A549 treated with GW870086 at 1 μM for 4 hours (cell line): ENCODE results near the gene POMP. TPM values are rescaled to one million over a fixed set of nuclear protein-coding genes. Genes with fewer than 3 reads are reported as not detected.

Source experiments
- total RNA-seq: library from RNA; stranded (reverse); fragments of 200-300 nt; extraction: Qiagen RNA extraction; gene quantifications from 5 replicates; pipeline ENCODE4 v1.2.3, GENCODE V29; 2022; ENCODE audit warnings: low read depth

Gene POMP, protein sequence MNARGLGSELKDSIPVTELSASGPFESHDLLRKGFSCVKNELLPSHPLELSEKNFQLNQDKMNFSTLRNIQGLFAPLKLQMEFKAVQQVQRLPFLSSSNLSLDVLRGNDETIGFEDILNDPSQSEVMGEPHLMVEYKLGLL
- 115 to 124 TPM (median 119 TPM) in 5 replicates for total RNA-seq

DNA sequence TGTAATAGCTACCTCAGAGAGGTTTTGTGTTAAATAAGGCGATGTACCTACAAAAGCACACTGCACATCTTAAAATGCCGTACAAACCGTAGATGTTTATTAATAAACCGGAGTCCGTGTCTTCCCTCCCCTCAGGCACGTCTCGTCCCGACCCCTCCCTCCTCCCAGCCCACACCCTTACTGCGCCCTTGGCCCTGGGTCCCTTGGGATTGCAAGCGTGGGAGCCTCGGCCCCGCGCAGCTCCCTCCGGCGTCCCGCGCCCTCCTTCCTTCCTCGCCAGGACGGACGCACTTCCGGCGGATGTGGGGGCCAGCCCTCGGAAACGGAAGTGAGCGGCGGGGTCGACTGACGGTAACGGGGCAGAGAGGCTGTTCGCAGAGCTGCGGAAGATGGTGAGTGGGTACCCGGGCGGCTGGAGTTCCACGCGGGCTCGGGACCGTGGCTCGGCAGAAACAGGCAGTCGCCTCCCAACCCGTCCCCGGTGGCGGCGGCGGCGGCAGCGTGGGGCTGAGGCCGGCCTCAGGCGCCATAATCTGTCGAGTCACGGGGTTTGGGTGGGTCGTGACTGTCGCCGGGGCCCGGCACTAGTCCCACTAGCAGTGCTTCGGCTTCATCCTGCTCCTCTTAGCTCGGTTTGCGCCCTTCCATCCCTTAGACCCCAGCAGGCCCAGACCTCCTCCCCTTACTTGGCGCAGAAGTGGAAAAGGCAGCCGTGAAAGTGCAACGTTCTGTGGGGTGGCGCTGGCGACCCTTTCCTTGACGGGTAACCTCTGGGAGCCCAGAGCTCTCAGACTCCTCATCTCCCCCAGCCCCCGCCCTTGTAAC lies at the start of gene POMP:
Gene POMP (plus strand): TSS at position 335 of the 825 bp plus-strand sequence. CDS start 55 bp downstream, at position 390.

DNA sequence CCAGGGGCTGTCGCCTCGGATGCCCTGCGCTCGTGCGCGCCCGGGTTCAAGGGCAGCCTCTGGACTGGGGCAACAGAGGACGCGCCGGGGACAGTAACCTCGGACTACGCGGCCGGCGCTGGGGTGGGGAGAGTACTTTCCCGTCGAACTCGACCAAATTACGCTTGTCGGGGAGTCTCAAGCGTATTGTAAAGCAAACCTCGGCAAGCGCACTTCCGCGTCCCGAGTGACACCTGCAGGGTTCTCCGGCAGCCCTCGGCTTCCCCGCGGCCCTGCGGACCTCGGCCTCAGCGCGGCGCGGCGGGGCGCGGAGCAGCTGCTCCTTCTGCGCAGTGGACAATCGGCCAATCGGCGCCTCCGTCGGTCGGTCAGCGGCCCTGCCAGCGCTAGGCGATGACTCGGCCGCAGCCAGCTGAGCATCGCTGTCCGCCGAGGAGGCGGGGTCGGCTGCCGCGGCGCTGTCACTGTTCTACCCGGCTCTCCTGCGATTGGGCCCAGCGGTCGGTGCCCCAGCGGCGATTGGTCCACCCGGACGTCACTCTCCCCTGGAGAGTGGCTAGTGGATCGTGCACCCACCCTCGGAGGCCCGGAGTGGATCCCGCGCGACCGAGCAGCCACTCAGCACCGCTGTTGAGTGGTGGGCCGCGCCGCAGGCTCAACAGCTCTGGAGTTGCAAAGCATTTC lies 59.8 kb downstream of the POMP start, which contains the start of gene SLC46A3:
Gene SLC46A3 (minus strand): TSS at position 428 of the 684 bp plus-strand sequence. CDS start 972 bp downstream, outside the sequence.

Other genes starting within 250 kb of the POMP start
- gene FLT1, start 164.0 kb upstream of the POMP start, total RNA-seq, result 0.02 to 0.05 TPM in 2 of 5 replicates, not detected in the others
- gene SLC46A3, start 59.8 kb downstream of the POMP start, total RNA-seq, result 1.5 to 2.0 TPM (median 1.9 TPM) in 5 replicates
- gene MTUS2, start 161.2 kb downstream of the POMP start, total RNA-seq, result not detected in 5 replicates